HEK293 (cell line): Measurements from ENCODE around the gene PTGES3L.

Experiments used
- BCL11B ChIP-seq: fragments of 450-650 bp; formaldehyde crosslinking; IDR thresholded peaks from 2 replicates; pipeline ENCODE4 v1.5.1; 2016; ENCODE audit warnings: low read depth, missing biosample characterization, missing genetic modification characterization
- GLI2 ChIP-seq: fragments of 450-650 bp; formaldehyde crosslinking; IDR thresholded peaks from 2 replicates; pipeline ENCODE4; 2017; ENCODE audit warnings: missing biosample characterization, missing genetic modification characterization, low read depth, borderline replicate concordance
- HOXA7 ChIP-seq: sonication (generic); formaldehyde crosslinking; IDR thresholded peaks from 2 replicates; pipeline ENCODE4 v1.8.1; 2022; ENCODE audit warnings: missing genetic modification reagents, borderline replicate concordance
- MEIS1 ChIP-seq: sonication (generic); formaldehyde crosslinking; IDR thresholded peaks from 2 replicates; pipeline ENCODE4 v1.8.1; 2022; ENCODE audit warnings: missing genetic modification reagents, mild to moderate bottlenecking, borderline replicate concordance
- OSR2 ChIP-seq: fragments of 450-650 bp; formaldehyde crosslinking; IDR thresholded peaks from 2 replicates; pipeline ENCODE4 v1.5.1; 2016; ENCODE audit warnings: missing biosample characterization, missing genetic modification characterization
- REPIN1 ChIP-seq: fragments of 450-650 bp; formaldehyde crosslinking; IDR thresholded peaks from 2 replicates; pipeline ENCODE4 v1.5.1; 2017; ENCODE audit warnings: missing biosample characterization, missing genetic modification characterization, low read depth
- SCRT2 ChIP-seq: fragments of 450-650 bp; formaldehyde crosslinking; IDR thresholded peaks from 2 replicates; pipeline ENCODE4 v1.5.1; 2016; ENCODE audit warnings: missing biosample characterization, missing genetic modification characterization
- SP7 ChIP-seq: fragments of 450-650 bp; formaldehyde crosslinking; IDR thresholded peaks from 2 replicates; pipeline ENCODE4 v1.5.1; 2016; ENCODE audit warnings: missing biosample characterization, missing genetic modification characterization
- YY1 ChIP-seq: fragments of 450-650 bp; formaldehyde crosslinking; IDR thresholded peaks from 2 replicates; pipeline ENCODE4 v1.5.1; 2018; ENCODE audit warnings: missing biosample characterization, missing genetic modification characterization
- ZFHX2 ChIP-seq: fragments of 450-650 bp; formaldehyde crosslinking; conservative IDR thresholded peaks from 2 replicates; pipeline ENCODE4 v1.5.1; 2016; ENCODE audit warnings: missing biosample characterization, missing genetic modification characterization
- ZNF157 ChIP-seq: fragments of 450-650 bp; formaldehyde crosslinking; IDR thresholded peaks from 2 replicates; pipeline ENCODE4 v1.5.1; 2016; ENCODE audit warnings: missing biosample characterization, missing genetic modification characterization
- ZNF221 ChIP-seq: fragments of 450-650 bp; formaldehyde crosslinking; IDR thresholded peaks from 2 replicates; pipeline ENCODE4 v1.5.1; 2017; ENCODE audit warnings: missing biosample characterization, missing genetic modification characterization, borderline replicate concordance
- ZNF23 ChIP-seq: fragments of 450-650 bp; formaldehyde crosslinking; IDR thresholded peaks from 2 replicates; pipeline ENCODE4 v1.5.1; 2016; ENCODE audit warnings: missing biosample characterization, missing genetic modification characterization, borderline replicate concordance
- ZNF239 ChIP-seq: fragments of 450-650 bp; formaldehyde crosslinking; IDR thresholded peaks from 2 replicates; pipeline ENCODE4 v1.5.1; 2016; ENCODE audit warnings: missing biosample characterization, missing genetic modification characterization
- ZNF248 ChIP-seq: fragments of 450-650 bp; formaldehyde crosslinking; IDR thresholded peaks from 2 replicates; pipeline ENCODE4 v1.5.1; 2017; ENCODE audit warnings: missing biosample characterization, missing genetic modification characterization
- ZNF350 ChIP-seq: fragments of 450-650 bp; formaldehyde crosslinking; IDR thresholded peaks from 2 replicates; pipeline ENCODE4 v1.5.0; 2017; ENCODE audit warnings: missing biosample characterization, mild to moderate bottlenecking, missing genetic modification characterization
- ZNF37A ChIP-seq: fragments of 450-650 bp; IDR thresholded peaks from 2 replicates; pipeline ENCODE4 v1.5.1; 2018; ENCODE audit warnings: missing biosample characterization, missing genetic modification characterization
- ZNF404 ChIP-seq: fragments of 450-650 bp; formaldehyde crosslinking; IDR thresholded peaks from 2 replicates; pipeline ENCODE4 v1.5.1; 2017; ENCODE audit warnings: missing biosample characterization, missing genetic modification characterization
- ZNF48 ChIP-seq: fragments of 450-650 bp; formaldehyde crosslinking; IDR thresholded peaks from 2 replicates; pipeline ENCODE4 v1.5.1; 2016; ENCODE audit warnings: missing biosample characterization, missing genetic modification characterization
- ZNF530 ChIP-seq: fragments of 450-650 bp; formaldehyde crosslinking; IDR thresholded peaks from 2 replicates; pipeline ENCODE4 v1.5.1; 2016; ENCODE audit warnings: low read depth, missing biosample characterization, missing genetic modification characterization
- ZNF549 ChIP-seq: fragments of 450-650 bp; IDR thresholded peaks from 2 replicates; pipeline ENCODE4 v1.5.1; 2018; ENCODE audit warnings: missing biosample characterization, missing genetic modification characterization, mild to moderate bottlenecking, inconsistent platforms, moderate library complexity
- ZNF600 ChIP-seq: fragments of 450-650 bp; formaldehyde crosslinking; IDR thresholded peaks from 2 replicates; pipeline ENCODE4 v1.5.1; 2016; ENCODE audit warnings: missing biosample characterization, missing genetic modification characterization
- ZNF747 ChIP-seq: fragments of 450-650 bp; formaldehyde crosslinking; IDR thresholded peaks from 2 replicates; pipeline ENCODE4 v1.5.1; 2016; ENCODE audit warnings: missing biosample characterization, missing genetic modification characterization
- ZNF76 ChIP-seq: fragments of 450-650 bp; formaldehyde crosslinking; IDR thresholded peaks from 2 replicates; pipeline ENCODE4; 2016; ENCODE audit warnings: low read depth, missing biosample characterization, missing genetic modification characterization, borderline replicate concordance
- ZNF777 ChIP-seq: fragments of 450-650 bp; formaldehyde crosslinking; IDR thresholded peaks from 2 replicates; pipeline ENCODE4 v1.5.1; 2017; ENCODE audit warnings: missing biosample characterization, missing genetic modification characterization, borderline replicate concordance
- ZNF791 ChIP-seq: fragments of 450-650 bp; formaldehyde crosslinking; IDR thresholded peaks from 2 replicates; pipeline ENCODE4 v1.5.1; 2016; ENCODE audit warnings: missing biosample characterization, missing genetic modification characterization
- ZNF792 ChIP-seq: fragments of 450-650 bp; formaldehyde crosslinking; IDR thresholded peaks from 2 replicates; pipeline ENCODE4 v1.5.1; 2016; ENCODE audit warnings: missing biosample characterization, missing genetic modification characterization
- ZSCAN23 ChIP-seq: fragments of 450-650 bp; formaldehyde crosslinking; IDR thresholded peaks from 2 replicates; pipeline ENCODE4 v1.5.1; 2016; ENCODE audit warnings: missing biosample characterization, missing genetic modification characterization
- TF ChIP-seq, protein P1 (sequence below): fragments of 450-650 bp; formaldehyde crosslinking; IDR thresholded peaks from 2 replicates; pipeline ENCODE4 v1.5.1; 2016; ENCODE audit warnings: missing biosample characterization, missing genetic modification characterization
- TF ChIP-seq, protein P2 (sequence below): sonication (generic); formaldehyde crosslinking; IDR thresholded peaks from 2 replicates; pipeline ENCODE4 v1.8.1; 2022; ENCODE audit warnings: mild to moderate bottlenecking, moderate library complexity, missing genetic modification reagents
- TF ChIP-seq, protein P3 (sequence below): fragments of 450-650 bp; formaldehyde crosslinking; IDR thresholded peaks from 2 replicates; pipeline ENCODE4 v1.5.1; 2016; ENCODE audit warnings: missing biosample characterization, missing genetic modification characterization
- TF ChIP-seq, protein P4 (sequence below): fragments of 450-650 bp; formaldehyde crosslinking; IDR thresholded peaks from 2 replicates; pipeline ENCODE4; 2016; ENCODE audit warnings: missing biosample characterization, missing genetic modification characterization
- TF ChIP-seq, protein P5 (sequence below): fragments of 450-650 bp; formaldehyde crosslinking; IDR thresholded peaks from 2 replicates; pipeline ENCODE4 v1.5.1; 2016; ENCODE audit warnings: missing biosample characterization, missing genetic modification characterization
- TF ChIP-seq, protein P6 (sequence below): fragments of 450-650 bp; formaldehyde crosslinking; optimal IDR thresholded peaks from 2 replicates; pipeline ENCODE3; 2016; ENCODE audit warnings: missing biosample characterization, mild to moderate bottlenecking, missing genetic modification characterization

The PTGES3L gene

DNA sequence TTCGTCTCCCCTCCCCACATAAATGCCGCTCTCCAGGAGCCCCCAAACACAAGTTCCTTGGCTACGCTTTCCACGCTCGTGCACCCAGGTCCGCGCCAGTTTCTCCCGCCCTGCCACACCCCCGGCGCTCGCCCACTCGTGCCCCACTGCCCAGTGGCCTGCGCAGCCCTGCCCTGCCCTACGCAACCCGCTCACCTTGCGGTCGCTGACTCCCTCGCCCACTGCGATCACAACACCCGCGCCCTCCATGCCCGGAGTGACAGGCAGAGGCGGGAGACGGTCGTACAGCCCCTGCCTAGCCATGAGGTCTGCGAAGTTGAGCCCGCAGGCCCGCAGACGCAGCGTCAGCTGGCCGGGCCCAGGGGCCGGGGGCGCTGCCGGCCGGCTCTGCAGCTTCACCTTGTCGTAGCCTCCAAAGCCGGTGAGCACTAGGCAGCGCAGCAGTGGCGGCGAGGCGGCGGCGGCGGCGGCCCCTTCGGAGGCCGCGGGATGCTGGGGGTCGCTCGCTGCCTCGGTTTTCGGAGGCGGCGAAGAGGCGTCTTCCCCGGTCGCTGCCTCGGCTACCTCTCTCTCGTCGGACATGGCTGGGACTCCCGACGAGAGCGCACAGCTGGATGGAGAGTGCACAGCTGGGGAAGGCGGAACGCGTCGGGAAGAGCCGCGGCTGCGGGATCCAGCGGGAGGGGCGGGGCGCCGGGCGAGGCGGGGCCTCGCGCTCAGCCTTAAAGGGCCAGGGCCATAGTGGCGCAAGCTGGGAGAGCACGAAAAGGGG, 42.0 kb upstream of the PTGES3L start, which contains the start of gene VAT1 (continued):
- TF ChIP-seq, protein P1, sequence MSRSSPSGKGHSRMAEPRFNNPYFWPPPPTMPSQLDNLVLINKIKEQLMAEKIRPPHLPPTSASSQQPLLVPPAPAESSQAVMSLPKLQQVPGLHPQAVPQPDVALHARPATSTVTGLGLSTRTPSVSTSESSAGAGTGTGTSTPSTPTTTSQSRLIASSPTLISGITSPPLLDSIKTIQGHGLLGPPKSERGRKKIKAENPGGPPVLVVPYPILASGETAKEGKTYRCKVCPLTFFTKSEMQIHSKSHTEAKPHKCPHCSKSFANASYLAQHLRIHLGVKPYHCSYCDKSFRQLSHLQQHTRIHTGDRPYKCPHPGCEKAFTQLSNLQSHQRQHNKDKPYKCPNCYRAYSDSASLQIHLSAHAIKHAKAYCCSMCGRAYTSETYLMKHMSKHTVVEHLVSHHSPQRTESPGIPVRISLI (tag by site-specific recombination) = no peak
- TF ChIP-seq ZNF792 (tag by site-specific recombination) = no peak
- TF ChIP-seq, protein P2, sequence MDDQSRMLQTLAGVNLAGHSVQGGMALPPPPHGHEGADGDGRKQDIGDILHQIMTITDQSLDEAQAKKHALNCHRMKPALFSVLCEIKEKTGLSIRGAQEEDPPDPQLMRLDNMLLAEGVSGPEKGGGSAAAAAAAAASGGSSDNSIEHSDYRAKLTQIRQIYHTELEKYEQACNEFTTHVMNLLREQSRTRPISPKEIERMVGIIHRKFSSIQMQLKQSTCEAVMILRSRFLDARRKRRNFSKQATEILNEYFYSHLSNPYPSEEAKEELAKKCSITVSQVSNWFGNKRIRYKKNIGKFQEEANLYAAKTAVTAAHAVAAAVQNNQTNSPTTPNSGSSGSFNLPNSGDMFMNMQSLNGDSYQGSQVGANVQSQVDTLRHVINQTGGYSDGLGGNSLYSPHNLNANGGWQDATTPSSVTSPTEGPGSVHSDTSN (CRISPR knock-in tag) = no peak
- no peak for TF ChIP-seq ZNF248 (tag by site-specific recombination)
- no peak for TF ChIP-seq ZNF791 (tag by site-specific recombination)
- TF ChIP-seq ZNF404 (tag by site-specific recombination) = no peak
- TF ChIP-seq ZNF747 (tag by site-specific recombination) = no peak
- TF ChIP-seq, protein P3, sequence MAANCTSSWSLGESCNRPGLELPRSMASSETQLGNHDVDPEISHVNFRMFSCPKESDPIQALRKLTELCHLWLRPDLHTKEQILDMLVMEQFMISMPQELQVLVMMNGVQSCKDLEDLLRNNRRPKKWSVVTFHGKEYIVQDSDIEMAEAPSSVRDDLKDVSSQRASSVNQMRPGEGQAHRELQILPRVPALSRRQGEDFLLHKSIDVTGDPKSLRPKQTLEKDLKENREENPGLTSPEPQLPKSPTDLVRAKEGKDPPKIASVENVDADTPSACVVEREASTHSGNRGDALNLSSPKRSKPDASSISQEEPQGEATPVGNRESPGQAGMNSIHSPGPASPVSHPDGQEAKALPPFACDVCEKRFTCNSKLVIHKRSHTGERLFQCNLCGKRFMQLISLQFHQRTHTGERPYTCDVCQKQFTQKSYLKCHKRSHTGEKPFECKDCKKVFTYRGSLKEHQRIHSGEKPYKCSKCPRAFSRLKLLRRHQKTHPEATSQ = peak; percentile 27; the same call in 1 of the 2 replicates
- TF ChIP-seq ZNF221 = no peak
- TF ChIP-seq REPIN1 (tag by site-specific recombination) = no peak
- TF ChIP-seq ZSCAN23 = no peak
- TF ChIP-seq OSR2 (tag by site-specific recombination) = no peak
- TF ChIP-seq GLI2 (tag by site-specific recombination) = no peak
- TF ChIP-seq, protein P4, sequence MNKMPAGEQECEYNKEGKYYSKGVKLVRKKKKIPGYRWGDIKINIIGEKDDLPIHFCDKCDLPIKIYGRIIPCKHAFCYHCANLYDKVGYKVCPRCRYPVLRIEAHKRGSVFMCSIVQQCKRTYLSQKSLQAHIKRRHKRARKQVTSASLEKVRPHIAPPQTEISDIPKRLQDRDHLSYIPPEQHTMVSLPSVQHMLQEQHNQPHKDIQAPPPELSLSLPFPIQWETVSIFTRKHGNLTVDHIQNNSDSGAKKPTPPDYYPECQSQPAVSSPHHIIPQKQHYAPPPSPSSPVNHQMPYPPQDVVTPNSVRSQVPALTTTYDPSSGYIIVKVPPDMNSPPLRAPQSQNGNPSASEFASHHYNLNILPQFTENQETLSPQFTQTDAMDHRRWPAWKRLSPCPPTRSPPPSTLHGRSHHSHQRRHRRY (tag by site-specific recombination) = no peak
- TF ChIP-seq ZNF549 (tag by site-specific recombination) = no peak
- TF ChIP-seq ZNF37A (tag by site-specific recombination) = no peak
- TF ChIP-seq SP7 (tag by site-specific recombination) = peak; percentile 66; the same call in 1 of the 2 replicates
- TF ChIP-seq ZNF530 (tag by site-specific recombination) = no peak
- TF ChIP-seq ZNF157 = no peak
- no peak for TF ChIP-seq ZNF239 (tag by site-specific recombination)
- TF ChIP-seq BCL11B (tag by site-specific recombination) = no peak
- TF ChIP-seq MEIS1 = no peak
- peak; percentile 98 for TF ChIP-seq ZFHX2 (tag by site-specific recombination)
- TF ChIP-seq YY1 (tag by site-specific recombination) = peak; percentile 41; the same call in 1 of the 2 replicates
- TF ChIP-seq, protein P5, sequence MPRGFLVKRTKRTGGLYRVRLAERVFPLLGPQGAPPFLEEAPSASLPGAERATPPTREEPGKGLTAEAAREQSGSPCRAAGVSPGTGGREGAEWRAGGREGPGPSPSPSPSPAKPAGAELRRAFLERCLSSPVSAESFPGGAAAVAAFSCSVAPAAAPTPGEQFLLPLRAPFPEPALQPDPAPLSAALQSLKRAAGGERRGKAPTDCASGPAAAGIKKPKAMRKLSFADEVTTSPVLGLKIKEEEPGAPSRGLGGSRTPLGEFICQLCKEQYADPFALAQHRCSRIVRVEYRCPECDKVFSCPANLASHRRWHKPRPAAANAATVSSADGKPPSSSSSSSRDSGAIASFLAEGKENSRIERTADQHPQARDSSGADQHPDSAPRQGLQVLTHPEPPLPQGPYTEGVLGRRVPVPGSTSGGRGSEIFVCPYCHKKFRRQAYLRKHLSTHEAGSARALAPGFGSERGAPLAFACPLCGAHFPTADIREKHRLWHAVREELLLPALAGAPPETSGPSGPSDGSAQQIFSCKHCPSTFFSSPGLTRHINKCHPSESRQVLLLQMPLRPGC (tag by site-specific recombination) = peak; percentile 13; the same call in 1 of the 2 replicates
- TF ChIP-seq ZNF23 = no peak
- peak; percentile 97 for TF ChIP-seq ZNF600
- no peak for TF ChIP-seq ZNF48 (tag by site-specific recombination)
- TF ChIP-seq ZNF350 (tag by site-specific recombination) = no peak
- TF ChIP-seq, protein P6, sequence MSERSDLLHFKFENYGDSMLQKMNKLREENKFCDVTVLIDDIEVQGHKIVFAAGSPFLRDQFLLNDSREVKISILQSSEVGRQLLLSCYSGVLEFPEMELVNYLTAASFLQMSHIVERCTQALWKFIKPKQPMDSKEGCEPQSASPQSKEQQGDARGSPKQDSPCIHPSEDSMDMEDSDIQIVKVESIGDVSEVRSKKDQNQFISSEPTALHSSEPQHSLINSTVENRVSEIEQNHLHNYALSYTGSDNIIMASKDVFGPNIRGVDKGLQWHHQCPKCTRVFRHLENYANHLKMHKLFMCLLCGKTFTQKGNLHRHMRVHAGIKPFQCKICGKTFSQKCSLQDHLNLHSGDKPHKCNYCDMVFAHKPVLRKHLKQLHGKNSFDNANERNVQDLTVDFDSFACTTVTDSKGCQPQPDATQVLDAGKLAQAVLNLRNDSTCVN (tag by site-specific recombination) = peak; percentile 90
- TF ChIP-seq HOXA7 (CRISPR knock-in tag) = no peak
- TF ChIP-seq ZNF76 (tag by site-specific recombination) = peak; percentile 51; the same call in 1 of the 2 replicates
- no peak for TF ChIP-seq SCRT2 (tag by site-specific recombination)
- TF ChIP-seq ZNF777 = peak; percentile 47; the same call in 1 of the 2 replicates
